ENCODE results near the gene FAM50A.

Gene FAM50A

GRCh38 chrX:154439841-154440240 lies 4.1 kb upstream of the FAM50A start:
- no peak for DNase-seq (ENCODE audit: low spot score)

- DNase-seq (ENCODE audit: low spot score): no peak
Measured at GRCh38 chrX:154440623-154441357, 3.2 kb upstream of the FAM50A start.

GRCh38 chrX:154441564-154441963 lies 2.4 kb upstream of the FAM50A start:
- DNase-seq (ENCODE audit: low spot score): no peak

GRCh38 chrX:154441984-154442707 lies 1.8 kb upstream of the FAM50A start:
- no peak for DNase-seq (ENCODE audit: low spot score)

- no peak for DNase-seq (ENCODE audit: low spot score)
Measured at GRCh38 chrX:154443479-154443910, 446 bp upstream of the FAM50A start.

- no peak for DNase-seq (ENCODE audit: low spot score)
Measured at GRCh38 chrX:154444755-154445246, 860 bp downstream of the FAM50A start.

- DNase-seq (ENCODE audit: low spot score): no peak
Measured at GRCh38 chrX:154445776-154446175, 1.8 kb downstream of the FAM50A start.

GRCh38 chrX:154446430-154446829 lies 2.5 kb downstream of the FAM50A start:
- DNase-seq (ENCODE audit: low spot score): no peak

GRCh38 chrX:154448484-154448883 lies 4.5 kb downstream of the FAM50A start:
- DNase-seq (ENCODE audit: low spot score): no peak

- DNase-seq (ENCODE audit: low spot score): no peak
Measured at GRCh38 chrX:154449618-154450017, 5.7 kb downstream of the FAM50A start.

GRCh38 chrX:154450312-154450711 lies 6.4 kb downstream of the FAM50A start:
- DNase-seq (ENCODE audit: low spot score): peak; percentile 36

GRCh38 chrX:154452823-154453222 lies 8.9 kb downstream of the FAM50A start:
- DNase-seq (ENCODE audit: low spot score): peak; percentile 52

- peak; percentile 15 for DNase-seq (ENCODE audit: low spot score)
Measured at GRCh38 chrX:154457491-154458115, 13.7 kb downstream of the FAM50A start.

GRCh38 chrX:154458116-154458953 lies 14.4 kb downstream of the FAM50A start, which contains the start of gene PLXNA3:
PLXNA3 (plus strand) TSS chrX:154458281; CDS start chrX:154460184, 1,903 bp downstream.
- peak; percentile 9 for DNase-seq (ENCODE audit: low spot score)

GRCh38 chrX:154458954-154459778 lies 15.2 kb downstream of the FAM50A start:
- peak; percentile 32 for DNase-seq (ENCODE audit: low spot score)

- DNase-seq (ENCODE audit: low spot score): no peak
Measured at GRCh38 chrX:154459832-154460231, 15.9 kb downstream of the FAM50A start.

GRCh38 chrX:154460326-154460725 lies 16.4 kb downstream of the FAM50A start:
- DNase-seq (ENCODE audit: low spot score): no peak

GRCh38 chrX:154462396-154462795 lies 18.5 kb downstream of the FAM50A start:
- DNase-seq (ENCODE audit: low spot score): peak; percentile 37

- no peak for DNase-seq (ENCODE audit: low spot score)
Measured at GRCh38 chrX:154463611-154464220, 19.8 kb downstream of the FAM50A start.

- no peak for DNase-seq (ENCODE audit: low spot score)
Measured at GRCh38 chrX:154464806-154465365, 20.9 kb downstream of the FAM50A start.
